Uterus (tissue), 2 donors: ENCODE results near the gene NFE2L3.

Experiments used
- CTCF ChIP-seq, 4 experiments: fragments of 200-600 bp in 2 of 4; fragments of 450-650 bp in 2 of 4; sonication (generic) in 2 of 4; IDR thresholded peaks; one replicate each; pipeline ENCODE4 v1.5.1; 2016 to 2019; ENCODE audit warnings: antibody characterized with exemption in 4 of 4, mild to moderate bottlenecking in 2 of 4, moderate library complexity in 1 of 4
- POLR2A ChIP-seq, 2 donors: fragments of 450-650 bp; IDR thresholded peaks; one replicate each; pipeline ENCODE4 v1.6.1; 2016; ENCODE audit warnings: antibody characterized with exemption in 2 of 2, mild to moderate bottlenecking in 1 of 2, moderate library complexity in 1 of 2

GRCh38 chr7:26198133-26198780 is 46.3 kb downstream of the NFE2L3 start:
- TF ChIP-seq POLR2A (IDR thresholded peaks at IDR 0.05) (no peak), CTCF (IDR thresholded peaks at IDR 0.05) (peak; percentile 53 to 76 (median 60))
